ENCODE results near the gene RTN4IP1. TPM values are rescaled to one million over a fixed set of nuclear protein-coding genes. Genes with fewer than 3 reads are reported as not detected.

Gene RTN4IP1
- total RNA-seq: 4.6 and 6.0 TPM in 2 replicates

GRCh38 chr6:106629103-106629858 lies at the start of gene RTN4IP1, which contains the start of gene QRSL1:
Gene RTN4IP1, minus strand, starts transcription at chr6:106629498. Its CDS starts 477 bp downstream, at chr6:106629021.
Gene QRSL1, plus strand, starts transcription at chr6:106629578. Its CDS starts 104 bp downstream, at chr6:106629682.

Small RNAs within 50 kb of the gene (small RNA-seq; reads per million reads assigned to genes)
- not detected for gene RNU6-527P

Other genes with a start within 250 kb of the RTN4IP1 start
- 10.1 and 11.8 TPM in 2 replicates for gene QRSL1, start 80 bp upstream of the RTN4IP1 start, total RNA-seq

All from vein endothelial cell (primary cell).